OCI-LY1 (cell line): ENCODE measurements around the gene LRP1-AS.

Source experiments
- H2AFZ ChIP-seq: fragments of 200-600 bp; sonication (generic), shearing (Covaris generic); 2 replicates; pipeline ENCODE4 v1.6.0; 2014; ENCODE audit warnings: antibody characterized with exemption, mild to moderate bottlenecking, low read length
- H3F3A ChIP-seq: fragments of 200-600 bp; sonication (generic), shearing (Covaris generic); 2 replicates; pipeline ENCODE4 v1.6.0; 2014; ENCODE audit warnings: mild to moderate bottlenecking, antibody characterized with exemption, low read length, moderate library complexity; ENCODE audit not compliant: insufficient read depth
- H3K27ac ChIP-seq: fragments of 200-600 bp; sonication (generic); 2 replicates; pipeline ENCODE4 v1.5.1; 2014; ENCODE audit warnings: low read length, mixed run types, mild to moderate bottlenecking, low read depth; ENCODE audit not compliant: poor library complexity, severe bottlenecking
- H3K27me3 ChIP-seq: fragments of 200-600 bp; sonication (generic); 2 replicates; pipeline ENCODE4 v1.6.0; 2014; ENCODE audit warnings: antibody characterized with exemption, mild to moderate bottlenecking, low read length, moderate library complexity; ENCODE audit not compliant: insufficient read depth
- H3K36me3 ChIP-seq: fragments of 200-600 bp; sonication (generic); 2 replicates; pipeline ENCODE4 v1.6.1; 2014; ENCODE audit warnings: mild to moderate bottlenecking, antibody characterized with exemption, low read length, moderate library complexity, mixed read lengths; ENCODE audit not compliant: insufficient read depth
- H3K4me1 ChIP-seq: fragments of 200-600 bp; sonication (generic); 2 replicates; pipeline ENCODE4 v1.5.1; 2014; ENCODE audit warnings: mild to moderate bottlenecking, low read length, moderate library complexity; ENCODE audit not compliant: insufficient read depth, severe bottlenecking
- H3K4me2 ChIP-seq: fragments of 200-600 bp; sonication (generic), shearing (Covaris generic); 2 replicates; pipeline ENCODE4 v1.6.1; 2014; ENCODE audit warnings: low read length
- H3K4me3 ChIP-seq: fragments of 200-600 bp; sonication (generic); 2 replicates; pipeline ENCODE4 v1.5.1; 2014; ENCODE audit warnings: low read length, low read depth, mild to moderate bottlenecking, mixed read lengths; ENCODE audit not compliant: poor library complexity, severe bottlenecking
- H3K79me2 ChIP-seq: fragments of 200-600 bp; shearing (Covaris generic); 2 replicates; pipeline ENCODE4 v1.6.1; 2016; ENCODE audit warnings: mixed run types, low read length, mixed read lengths; ENCODE audit not compliant: insufficient read depth
- H3K9ac ChIP-seq: fragments of 200-600 bp; sonication (generic), shearing (Covaris generic); 2 replicates; pipeline ENCODE4 v1.6.1; 2014; ENCODE audit warnings: mild to moderate bottlenecking, low read length, mixed read lengths
- H3K9me2 ChIP-seq: fragments of 200-600 bp; sonication (generic), shearing (Covaris generic); 2 replicates; pipeline ENCODE4 v1.6.1; 2014; ENCODE audit warnings: low read depth, mild to moderate bottlenecking, low read length, mixed read lengths
- H3K9me3 ChIP-seq: fragments of 200-600 bp; shearing (Covaris generic); 2 replicates; pipeline ENCODE4 v1.6.1; 2014; ENCODE audit warnings: low read length, mixed read lengths
- H4K20me1 ChIP-seq: fragments of 200-600 bp; sonication (generic), shearing (Covaris generic); 2 replicates; pipeline ENCODE4 v1.6.0; 2016; ENCODE audit warnings: mild to moderate bottlenecking, low read length; ENCODE audit not compliant: insufficient read depth
- EZH2 ChIP-seq: fragments of 200-600 bp; sonication (generic), shearing (Covaris generic); IDR thresholded peaks from 2 replicates; pipeline ENCODE4 v1.8.0; 2017; ENCODE audit warnings: borderline replicate concordance, mixed run types, mild to moderate bottlenecking, antibody characterized with exemption, low read length, moderate library complexity, mixed read lengths
- TF ChIP-seq, protein P1 (sequence below): fragments of 200-600 bp; sonication (generic), shearing (Covaris generic); IDR thresholded peaks from 2 replicates; pipeline ENCODE4 v1.5.1; 2017; ENCODE audit warnings: mild to moderate bottlenecking, antibody characterized with exemption, low read length, moderate library complexity, mixed read lengths

LRP1-AS gene

GRCh38 chr12:57164966-57165625 is 17.7 kb upstream of the LRP1-AS start:
- Histone ChIP-seq H3K79me2 (no peaks in the 10 kb centered on the region), H3K36me3 (no peaks in the 10 kb centered on the region), H3K9ac (no peak overlapping the region), H3K4me1 (no peaks in the 10 kb centered on the region), H3K27me3 (0 out of 2 replicates have a peak, but pooled peaks cover 3% of the 10 kb centered on the region), H3K4me3 (no peak overlapping the region), H2AFZ (no peak overlapping the region), H3K27ac (no peak overlapping the region), H3K9me2 (no peaks in the 10 kb centered on the region), H3K4me2 (no peak overlapping the region), H3K9me3 (no peaks in the 10 kb centered on the region), H3F3A (no peaks in the 10 kb centered on the region), H4K20me1 (no peaks in the 10 kb centered on the region)
- TF ChIP-seq EZH2: no peak
- TF ChIP-seq, protein P1, sequence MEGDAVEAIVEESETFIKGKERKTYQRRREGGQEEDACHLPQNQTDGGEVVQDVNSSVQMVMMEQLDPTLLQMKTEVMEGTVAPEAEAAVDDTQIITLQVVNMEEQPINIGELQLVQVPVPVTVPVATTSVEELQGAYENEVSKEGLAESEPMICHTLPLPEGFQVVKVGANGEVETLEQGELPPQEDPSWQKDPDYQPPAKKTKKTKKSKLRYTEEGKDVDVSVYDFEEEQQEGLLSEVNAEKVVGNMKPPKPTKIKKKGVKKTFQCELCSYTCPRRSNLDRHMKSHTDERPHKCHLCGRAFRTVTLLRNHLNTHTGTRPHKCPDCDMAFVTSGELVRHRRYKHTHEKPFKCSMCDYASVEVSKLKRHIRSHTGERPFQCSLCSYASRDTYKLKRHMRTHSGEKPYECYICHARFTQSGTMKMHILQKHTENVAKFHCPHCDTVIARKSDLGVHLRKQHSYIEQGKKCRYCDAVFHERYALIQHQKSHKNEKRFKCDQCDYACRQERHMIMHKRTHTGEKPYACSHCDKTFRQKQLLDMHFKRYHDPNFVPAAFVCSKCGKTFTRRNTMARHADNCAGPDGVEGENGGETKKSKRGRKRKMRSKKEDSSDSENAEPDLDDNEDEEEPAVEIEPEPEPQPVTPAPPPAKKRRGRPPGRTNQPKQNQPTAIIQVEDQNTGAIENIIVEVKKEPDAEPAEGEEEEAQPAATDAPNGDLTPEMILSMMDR: no peak

GRCh38 chr12:57164454-57164853 is 17.0 kb upstream of the LRP1-AS start:
- no peak for TF ChIP-seq EZH2
- TF ChIP-seq, protein P1: no peak

DNA sequence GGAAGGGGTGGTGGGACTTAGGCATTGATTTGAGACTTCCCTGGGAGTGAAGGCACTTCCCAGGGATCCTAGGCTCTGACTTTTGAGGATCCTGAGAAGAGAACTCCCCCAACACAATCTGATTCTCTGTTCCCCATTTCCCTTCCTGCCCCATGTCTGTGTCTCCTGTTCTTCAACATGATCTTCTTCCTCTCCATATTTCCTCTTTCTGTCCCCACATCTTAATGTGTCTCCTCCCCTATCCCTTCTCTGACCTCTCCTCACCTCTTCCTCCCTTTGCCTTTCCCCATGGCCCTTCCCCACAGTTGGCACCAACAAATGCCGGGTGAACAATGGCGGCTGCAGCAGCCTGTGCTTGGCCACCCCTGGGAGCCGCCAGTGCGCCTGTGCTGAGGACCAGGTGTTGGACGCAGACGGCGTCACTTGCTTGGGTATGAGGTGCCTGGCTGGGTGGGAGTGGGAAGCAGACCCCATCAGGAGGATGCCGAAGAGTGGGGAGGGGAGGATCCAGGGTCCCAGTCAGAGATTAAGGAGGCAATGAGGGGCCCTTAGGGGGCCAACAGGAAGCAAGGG is 15.2 kb upstream of the LRP1-AS start:
- no peak overlapping the region for H2AFZ ChIP-seq
- H3K4me2 ChIP-seq: no peak overlapping the region
- H3K9me2 ChIP-seq: no peaks in the 10 kb centered on the region
- no peak overlapping the region for H3K9ac ChIP-seq
- no peaks in the 10 kb centered on the region for H3K9me3 ChIP-seq
- no peaks in the 10 kb centered on the region for H3K4me1 ChIP-seq
- H3K27ac ChIP-seq: no peak overlapping the region
- no peaks in the 10 kb centered on the region for H3F3A ChIP-seq
- H3K36me3 ChIP-seq: no peaks in the 10 kb centered on the region
- no peak overlapping the region for H3K4me3 ChIP-seq
- H3K79me2 ChIP-seq: no peaks in the 10 kb centered on the region
- H3K27me3 ChIP-seq: peaks cover 7% of the 10 kb centered on the region; the same call in 1 of the 2 replicates
- no peaks in the 10 kb centered on the region for H4K20me1 ChIP-seq
- TF ChIP-seq, protein P1: no peak
- TF ChIP-seq EZH2: no peak

More at GRCh38 chr12:57164454-57164853, 17.0 kb upstream of the LRP1-AS start:
- H3K4me2 ChIP-seq: no peak overlapping the region
- H3K36me3 ChIP-seq: no peaks in the 10 kb centered on the region
- H3K4me3 ChIP-seq: no peak overlapping the region
- H3K9me2 ChIP-seq: no peaks in the 10 kb centered on the region
- H3K9me3 ChIP-seq: no peaks in the 10 kb centered on the region
- no peak overlapping the region for H3K9ac ChIP-seq
- no peaks in the 10 kb centered on the region for H3F3A ChIP-seq
- H2AFZ ChIP-seq: no peak overlapping the region
- no peaks in the 10 kb centered on the region for H3K79me2 ChIP-seq
- H4K20me1 ChIP-seq: no peaks in the 10 kb centered on the region
- H3K4me1 ChIP-seq: no peaks in the 10 kb centered on the region
- no peak overlapping the region for H3K27ac ChIP-seq
- H3K27me3 ChIP-seq: 0 out of 2 replicates have a peak, but pooled peaks cover 3% of the 10 kb centered on the region
